Adrenal gland (tissue), 12 donors: ENCODE measurements around the gene TRIM8. TPM values are rescaled to one million over a fixed set of nuclear protein-coding genes. Genes with fewer than 3 reads are reported as not detected.
A peak's percentile ranks its signal among the peaks of the same experiment; 100 is the strongest.

Experiments
- DNase-seq, 7 donors: peaks; one replicate each; pipeline ENCODE4 v3.0.0-alpha.2; 2019 to 2020
- H3K27ac ChIP-seq, 5 donors: fragments of 200-600 bp; sonication (generic) in 4 of 5; 1 replicate in 3 of 5; 2 replicates in 2 of 5; pipeline versions ENCODE4 v1.5.1 to v1.8.0; 2016 to 2020; ENCODE audit warnings: mild to moderate bottlenecking in 1 of 5
- H3K27me3 ChIP-seq: fragments of 200-600 bp; 2 replicates; pipeline ENCODE4 v1.8.0; 2021
- H3K36me3 ChIP-seq, 2 donors: fragments of 200-600 bp; replicated peaks in 1 of 2; 1 replicate in 1 of 2; 2 replicates in 1 of 2; pipeline versions ENCODE4 v1.5.1 to v1.8.0; 2018 to 2022
- H3K4me1 ChIP-seq, 2 donors: fragments of 200-600 bp; replicated peaks in 1 of 2; 1 replicate in 1 of 2; 2 replicates in 1 of 2; pipeline versions ENCODE4 v1.5.1 to v1.8.0; 2018 to 2021
- H3K4me3 ChIP-seq, 4 donors: fragments of 200-600 bp; sonication (generic) in 3 of 4; one replicate each; pipeline ENCODE4 v1.5.1; 2016 to 2018
- H3K9me3 ChIP-seq, 3 donors: fragments of 200-600 bp; sonication (generic) in 1 of 3; replicated peaks in 1 of 3; 1 replicate in 2 of 3; 2 replicates in 1 of 3; pipeline versions ENCODE4 v1.5.1 to v1.8.0; 2016 to 2021
- POLR2A ChIP-seq, 2 donors: fragments of 450-650 bp; IDR thresholded peaks; one replicate each; pipeline ENCODE4 v1.6.1; 2017; ENCODE audit warnings: antibody characterized with exemption in 2 of 2, mild to moderate bottlenecking in 2 of 2, moderate library complexity in 1 of 2
- WGBS, 4 donors: extraction: QIAGEN DNeasy Blood & Tissue Kit in 2 of 4; methylation state at CpG; one replicate each; pipeline versions ENCODE4 v1.1.5 to v1.1.7; 2013 to 2017; 5-methylcytosine and 5-hydroxymethylcytosine counted together
- intact Hi-C, 2 donors: fragments of 100-400 bp; cut with DNase I; formaldehyde crosslinking; loops; one replicate each; pipeline versions ENCODE4 v1.14.1 to v1.15.0; 2022 to 2023
- polyA plus RNA-seq, 3 donors: library from polyadenylated mRNA; stranded (reverse); fragments of 200-250 nt in 2 of 3; fragments of 350-450 nt in 1 of 3; fragmentation: Illumina TruSeq in 1 of 3; extraction: RNeasy Lipid Tissue Mini Kit (QIAGEN cat#74804) in 1 of 3; gene quantifications; one replicate each; pipeline ENCODE4 v1.2.3, GENCODE V29; 2013 to 2014
- total RNA-seq, 9 donors: library from RNA; depleted of rRNA in 4 of 9; stranded (reverse); fragments of >200 nt in 4 of 9; fragments of 120-200 nt in 1 of 9; fragmentation: NEBNext Ultra II Directional in 1 of 9; extraction: Animal tissue kit (Norgen Biotek cat#: 25700) in 1 of 9; gene quantifications; one replicate each; pipeline versions ENCODE4 v1.1.0 to v1.2.4, GENCODE V29; 2013 to 2023
- TF ChIP-seq, protein P1 (sequence below), 6 experiments: fragments of 450-650 bp in 4 of 6; fragments of 200-600 bp in 2 of 6; sonication (generic) in 1 of 6; IDR thresholded peaks; 1 replicate in 5 of 6; 2 replicates in 1 of 6; pipeline versions ENCODE4 v1.5.1 to v1.8.0; 2016 to 2021; ENCODE audit warnings: antibody characterized with exemption in 6 of 6, mild to moderate bottlenecking in 2 of 6, moderate library complexity in 1 of 6
- donor health status: healthy with polysubstance abuse.
- donor health status: Bipolar disorder and iron deficiency.
- donor health status: DM: yes; HTN: yes; CAD: no.
- donor health status: DM: no; HTN: no; CAD: no.
- donor health status: DM: no; HTN: no; CAD: no.
- donor health status: DM: yes; HTN: yes; CAD: no.

Gene TRIM8
- total and polyA plus RNA-seq, 12 donors: 21.6 to 175 (median 116) TPM

DNA sequence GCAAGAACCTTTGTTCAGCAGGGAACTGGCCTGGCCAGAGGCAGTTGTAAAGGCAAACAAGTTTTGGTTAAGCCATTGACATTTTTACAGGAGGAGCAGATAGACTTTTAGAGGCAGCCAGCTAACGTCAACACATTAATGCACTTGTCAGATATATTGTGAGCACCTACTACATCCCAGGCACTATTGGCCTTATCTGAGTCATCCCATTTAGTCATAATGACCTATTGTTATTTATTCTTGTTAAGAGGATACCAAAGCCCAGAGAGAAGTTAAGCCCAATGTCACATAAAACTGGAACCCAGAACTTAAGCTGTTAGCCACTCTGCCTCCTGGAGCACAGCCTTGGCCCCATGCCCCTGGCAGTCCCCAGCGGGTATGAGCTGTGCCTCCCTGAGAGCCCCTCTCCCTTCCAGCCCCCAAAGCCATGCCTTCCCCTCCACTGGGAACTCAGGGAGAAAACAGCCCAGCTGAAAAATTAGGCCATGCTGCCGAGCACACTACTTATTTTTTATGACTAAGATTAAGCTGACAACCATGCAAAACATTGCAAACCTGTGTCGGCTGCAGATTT lies 32.7 kb upstream of the TRIM8 start:
- Histone ChIP-seq H3K27me3 (no peaks in the 10 kb centered on the region), H3K4me1 (peaks cover 10 to 21% of the 10 kb centered on the region in 2 donors), H3K9me3 (no peaks in the 10 kb centered on the region), H3K36me3 (peaks cover 0 to 24% of the 10 kb centered on the region in 2 donors), H3K27ac (peak overlapping the region in 2 of 5 donors; percentile 28 to 50), H3K4me3 (no peak overlapping the region)
- no peak for TF ChIP-seq POLR2A (IDR thresholded peaks at IDR 0.05)
- TF ChIP-seq, protein P1, sequence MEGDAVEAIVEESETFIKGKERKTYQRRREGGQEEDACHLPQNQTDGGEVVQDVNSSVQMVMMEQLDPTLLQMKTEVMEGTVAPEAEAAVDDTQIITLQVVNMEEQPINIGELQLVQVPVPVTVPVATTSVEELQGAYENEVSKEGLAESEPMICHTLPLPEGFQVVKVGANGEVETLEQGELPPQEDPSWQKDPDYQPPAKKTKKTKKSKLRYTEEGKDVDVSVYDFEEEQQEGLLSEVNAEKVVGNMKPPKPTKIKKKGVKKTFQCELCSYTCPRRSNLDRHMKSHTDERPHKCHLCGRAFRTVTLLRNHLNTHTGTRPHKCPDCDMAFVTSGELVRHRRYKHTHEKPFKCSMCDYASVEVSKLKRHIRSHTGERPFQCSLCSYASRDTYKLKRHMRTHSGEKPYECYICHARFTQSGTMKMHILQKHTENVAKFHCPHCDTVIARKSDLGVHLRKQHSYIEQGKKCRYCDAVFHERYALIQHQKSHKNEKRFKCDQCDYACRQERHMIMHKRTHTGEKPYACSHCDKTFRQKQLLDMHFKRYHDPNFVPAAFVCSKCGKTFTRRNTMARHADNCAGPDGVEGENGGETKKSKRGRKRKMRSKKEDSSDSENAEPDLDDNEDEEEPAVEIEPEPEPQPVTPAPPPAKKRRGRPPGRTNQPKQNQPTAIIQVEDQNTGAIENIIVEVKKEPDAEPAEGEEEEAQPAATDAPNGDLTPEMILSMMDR (IDR thresholded peaks at IDR 0.05): no peak
- 54 to 63% (median 58%) methylated on average over 4 of the region's 4 CpGs for WGBS, 4 donors
- no peak for DNase-seq
- intact Hi-C loops: no loop called here

DNA sequence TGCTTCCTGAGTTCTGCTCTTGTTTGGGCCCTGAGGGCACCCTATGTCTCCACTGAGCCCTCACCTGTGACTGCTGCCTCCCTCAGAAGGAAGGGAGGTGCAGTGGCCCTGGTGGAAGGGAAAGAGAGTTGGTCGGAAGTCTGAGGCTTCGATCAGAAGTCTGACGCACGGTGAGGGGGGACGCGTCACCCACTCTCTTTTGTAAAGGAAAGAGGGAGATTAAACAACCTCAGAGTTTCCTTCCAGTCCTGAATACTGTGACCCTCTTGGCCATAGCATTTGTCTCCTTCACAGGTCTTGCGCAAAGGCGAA lies 31.4 kb upstream of the TRIM8 start:
- 72 to 83% (median 81%) methylated on average over 8 of the region's 8 CpGs for WGBS, 4 donors
- no peaks in the 10 kb centered on the region for H3K27me3 ChIP-seq
- H3K4me1 ChIP-seq: peaks cover 10 to 21% of the 10 kb centered on the region in 2 donors
- peaks cover 0 to 37% of the 10 kb centered on the region in 2 donors for H3K36me3 ChIP-seq
- H3K27ac ChIP-seq: peak overlapping the region in 2 of 5 donors; percentile 47 to 63
- no peaks in the 10 kb centered on the region for H3K9me3 ChIP-seq
- no peak for DNase-seq
- TF ChIP-seq POLR2A (IDR thresholded peaks at IDR 0.05): no peak
- TF ChIP-seq, protein P1 (IDR thresholded peaks at IDR 0.05): no peak
- intact Hi-C loops: no loop called here
- H3K4me3 ChIP-seq: no peak overlapping the region

DNA sequence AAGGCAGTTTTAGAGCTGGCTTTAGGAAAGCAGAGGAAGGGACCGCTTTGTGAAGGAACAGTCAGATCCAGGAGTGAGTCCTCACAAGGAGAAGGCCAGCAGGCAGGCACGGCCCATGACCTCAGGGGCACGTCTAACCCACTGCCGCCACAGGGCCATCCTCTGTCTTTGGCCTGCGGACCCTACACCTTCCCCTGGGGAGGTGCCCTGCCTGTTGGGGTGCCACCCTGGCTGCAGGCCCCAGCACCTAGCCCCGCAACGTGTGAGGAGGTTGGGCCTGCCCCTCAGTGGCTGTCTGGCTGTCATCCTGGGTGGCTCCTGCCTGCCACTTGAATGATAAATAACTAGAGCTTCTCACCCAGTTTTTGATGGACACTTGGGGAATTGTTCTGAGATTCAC lies 31.0 kb upstream of the TRIM8 start:
- TF ChIP-seq, protein P1 (IDR thresholded peaks at IDR 0.05): no peak
- TF ChIP-seq POLR2A (IDR thresholded peaks at IDR 0.05): no peak
- intact Hi-C loops: no loop called here
- Histone ChIP-seq H3K27ac (peak overlapping the region in 2 of 5 donors; percentile 47 to 63), H3K4me3 (no peak overlapping the region), H3K36me3 (peaks cover 0 to 40% of the 10 kb centered on the region in 2 donors), H3K27me3 (no peaks in the 10 kb centered on the region), H3K9me3 (no peaks in the 10 kb centered on the region), H3K4me1 (peaks cover 10 to 21% of the 10 kb centered on the region in 2 donors)
- WGBS, 4 donors: 76 to 100% (median 84%) methylated on average over 1 to 7 of the region's 7 CpGs
- no peak for DNase-seq

DNA sequence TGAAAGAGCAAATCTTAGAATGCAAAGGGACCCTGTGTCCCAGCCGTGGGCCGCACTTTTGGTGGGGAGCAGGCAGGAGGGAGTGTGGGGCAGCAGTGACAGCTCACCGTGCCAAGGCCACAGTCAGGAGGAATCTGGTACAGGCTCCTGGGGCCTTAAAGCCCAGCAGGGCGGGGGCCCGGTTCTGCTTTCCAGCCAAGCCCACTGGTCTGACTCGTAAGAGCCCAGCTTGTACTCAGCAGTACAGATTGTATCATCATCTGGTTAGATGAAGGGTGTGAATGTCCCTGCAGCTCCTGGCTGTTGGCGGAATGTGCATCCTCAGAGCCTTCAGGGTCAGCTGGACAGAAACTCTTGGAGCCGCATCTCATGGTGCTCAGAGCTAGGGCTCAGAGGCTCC lies 30.5 kb upstream of the TRIM8 start:
- WGBS, 4 donors: 0 to 40% (median 35%) methylated on average over 2 to 8 of the region's 8 CpGs
- no peaks in the 10 kb centered on the region for H3K9me3 ChIP-seq
- H3K27me3 ChIP-seq: no peaks in the 10 kb centered on the region
- H3K4me1 ChIP-seq: peaks cover 10 to 21% of the 10 kb centered on the region in 2 donors
- H3K27ac ChIP-seq: peak overlapping the region in 2 of 5 donors; percentile 47 to 63
- TF ChIP-seq, protein P1 (IDR thresholded peaks at IDR 0.05): no peak
- TF ChIP-seq POLR2A (IDR thresholded peaks at IDR 0.05): no peak
- peaks cover 0 to 41% of the 10 kb centered on the region in 2 donors for H3K36me3 ChIP-seq
- H3K4me3 ChIP-seq: no peak overlapping the region
- intact Hi-C loops: no loop called here
- peak in 3 of 7 donors; percentile 40 to 58 (median 46) for DNase-seq
